Panc1 (cell line): ENCODE data around the gene MKRN2OS.

ENCODE experiments used
- CTCF ChIP-seq: fragments of 450-650 bp; IDR thresholded peaks from 2 replicates; pipeline ENCODE4 v1.5.1; 2017; ENCODE audit warnings: mild to moderate bottlenecking
- SIN3A ChIP-seq: IDR thresholded peaks from 2 replicates; pipeline ENCODE4 v1.6.1; 2012; ENCODE audit warnings: low read depth, mild to moderate bottlenecking, low read length, moderate library complexity, borderline replicate concordance; ENCODE audit not compliant: insufficient read depth

- TF ChIP-seq SIN3A (no peak), CTCF (no peak)
These were observed 17.5 kb downstream of the MKRN2OS start for GRCh38 chr3:12527757-12528143.
